Measurements from ENCODE around the gene ZNF329.

ZNF329 gene

GRCh38 chr19:58091251-58091995, 59.2 kb downstream of the ZNF329 start:
- no peak overlapping the region for H2AFZ ChIP-seq (ENCODE audit: low read depth, low read length, severe bottlenecking)
- TF ChIP-seq CTCF (IDR thresholded peaks at IDR 0.05; ENCODE audit: insufficient read depth, low read length, poor library complexity, severe bottlenecking) (no peak), EZH2phosphoT487 (conservative IDR thresholded peaks at IDR 0.05; ENCODE audit: low read length) (no peak)
- no peaks in the 10 kb centered on the region for H4K20me1 ChIP-seq (ENCODE audit: low read depth, low read length)
- H3K4me2 ChIP-seq (ENCODE audit: low read depth, low read length, poor library complexity, severe bottlenecking), result no peak overlapping the region
- no peaks in the 10 kb centered on the region for H3K9me3 ChIP-seq (ENCODE audit: insufficient read depth, low read length)
- H3K36me3 ChIP-seq (ENCODE audit: low read length), result no peaks in the 10 kb centered on the region
- H3K9ac ChIP-seq (ENCODE audit: low read length), result no peak overlapping the region
- H3F3A ChIP-seq (ENCODE audit: insufficient read depth), result no peaks in the 10 kb centered on the region
- H3K27ac ChIP-seq (ENCODE audit: low read depth, low read length), result no peak overlapping the region
- H3K27me3 ChIP-seq (ENCODE audit: low read length), result no peaks in the 10 kb centered on the region
- no peaks in the 10 kb centered on the region for H3K9me2 ChIP-seq (replicated peaks; ENCODE audit: insufficient read depth, low read length)
- H3K4me3 ChIP-seq (ENCODE audit: insufficient read depth, low read length, poor library complexity, severe bottlenecking), result no peak overlapping the region
- H3K79me2 ChIP-seq (ENCODE audit: insufficient read depth, low read length), result no peaks in the 10 kb centered on the region

- Histone ChIP-seq H2AFZ (ENCODE audit: low read depth, low read length, severe bottlenecking) (no peak overlapping the region), H3K9me3 (ENCODE audit: insufficient read depth, low read length) (no peaks in the 10 kb centered on the region), H4K20me1 (ENCODE audit: low read depth, low read length) (no peaks in the 10 kb centered on the region), H3K9me2 (replicated peaks; ENCODE audit: insufficient read depth, low read length) (no peaks in the 10 kb centered on the region), H3K9ac (ENCODE audit: low read length) (no peak overlapping the region), H3K27me3 (ENCODE audit: low read length) (no peaks in the 10 kb centered on the region), H3F3A (ENCODE audit: insufficient read depth) (no peaks in the 10 kb centered on the region), H3K4me2 (ENCODE audit: low read depth, low read length, poor library complexity, severe bottlenecking) (no peak overlapping the region), H3K27ac (ENCODE audit: low read depth, low read length) (no peak overlapping the region), H3K4me3 (ENCODE audit: insufficient read depth, low read length, poor library complexity, severe bottlenecking) (no peak overlapping the region), H3K36me3 (ENCODE audit: low read length) (no peaks in the 10 kb centered on the region), H3K79me2 (ENCODE audit: insufficient read depth, low read length) (no peaks in the 10 kb centered on the region)
- no peak for TF ChIP-seq CTCF (IDR thresholded peaks at IDR 0.05; ENCODE audit: insufficient read depth, low read length, poor library complexity, severe bottlenecking)
- TF ChIP-seq EZH2phosphoT487 (conservative IDR thresholded peaks at IDR 0.05; ENCODE audit: low read length), result no peak
Observed at GRCh38 chr19:58089846-58090245, 60.7 kb downstream of the ZNF329 start.

- TF ChIP-seq EZH2phosphoT487 (conservative IDR thresholded peaks at IDR 0.05; ENCODE audit: low read length) (no peak), CTCF (IDR thresholded peaks at IDR 0.05; ENCODE audit: insufficient read depth, low read length, poor library complexity, severe bottlenecking) (no peak)
- Histone ChIP-seq H3K4me2 (ENCODE audit: low read depth, low read length, poor library complexity, severe bottlenecking) (no peak overlapping the region), H3K9me3 (ENCODE audit: insufficient read depth, low read length) (no peaks in the 10 kb centered on the region), H3K36me3 (ENCODE audit: low read length) (no peaks in the 10 kb centered on the region), H3F3A (ENCODE audit: insufficient read depth) (no peaks in the 10 kb centered on the region), H4K20me1 (ENCODE audit: low read depth, low read length) (no peaks in the 10 kb centered on the region), H3K27me3 (ENCODE audit: low read length) (no peaks in the 10 kb centered on the region), H3K9me2 (replicated peaks; ENCODE audit: insufficient read depth, low read length) (no peaks in the 10 kb centered on the region), H3K79me2 (ENCODE audit: insufficient read depth, low read length) (no peaks in the 10 kb centered on the region), H3K4me3 (ENCODE audit: insufficient read depth, low read length, poor library complexity, severe bottlenecking) (no peak overlapping the region), H3K9ac (ENCODE audit: low read length) (no peak overlapping the region), H2AFZ (ENCODE audit: low read depth, low read length, severe bottlenecking) (no peak overlapping the region), H3K27ac (ENCODE audit: low read depth, low read length) (no peak overlapping the region)
Observed at GRCh38 chr19:58088521-58089052, 62.0 kb downstream of the ZNF329 start.

Measured in SU-DHL-6 (cell line).